ENCODE results near the gene MICAL3.

MICAL3 gene

GRCh38 chr22:17930455-17931313 lies 93.7 kb downstream of the MICAL3 start:
- TF ChIP-seq, protein P1, sequence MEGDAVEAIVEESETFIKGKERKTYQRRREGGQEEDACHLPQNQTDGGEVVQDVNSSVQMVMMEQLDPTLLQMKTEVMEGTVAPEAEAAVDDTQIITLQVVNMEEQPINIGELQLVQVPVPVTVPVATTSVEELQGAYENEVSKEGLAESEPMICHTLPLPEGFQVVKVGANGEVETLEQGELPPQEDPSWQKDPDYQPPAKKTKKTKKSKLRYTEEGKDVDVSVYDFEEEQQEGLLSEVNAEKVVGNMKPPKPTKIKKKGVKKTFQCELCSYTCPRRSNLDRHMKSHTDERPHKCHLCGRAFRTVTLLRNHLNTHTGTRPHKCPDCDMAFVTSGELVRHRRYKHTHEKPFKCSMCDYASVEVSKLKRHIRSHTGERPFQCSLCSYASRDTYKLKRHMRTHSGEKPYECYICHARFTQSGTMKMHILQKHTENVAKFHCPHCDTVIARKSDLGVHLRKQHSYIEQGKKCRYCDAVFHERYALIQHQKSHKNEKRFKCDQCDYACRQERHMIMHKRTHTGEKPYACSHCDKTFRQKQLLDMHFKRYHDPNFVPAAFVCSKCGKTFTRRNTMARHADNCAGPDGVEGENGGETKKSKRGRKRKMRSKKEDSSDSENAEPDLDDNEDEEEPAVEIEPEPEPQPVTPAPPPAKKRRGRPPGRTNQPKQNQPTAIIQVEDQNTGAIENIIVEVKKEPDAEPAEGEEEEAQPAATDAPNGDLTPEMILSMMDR (IDR thresholded peaks at IDR 0.05; ENCODE audit: low read depth, low read length, missing control alignments) = no peak
- in situ Hi-C loops (cut with HindIII; ENCODE audit: low pct_ligation_motif_present, low sequenced_read_pairs) = no loop called here

DNA sequence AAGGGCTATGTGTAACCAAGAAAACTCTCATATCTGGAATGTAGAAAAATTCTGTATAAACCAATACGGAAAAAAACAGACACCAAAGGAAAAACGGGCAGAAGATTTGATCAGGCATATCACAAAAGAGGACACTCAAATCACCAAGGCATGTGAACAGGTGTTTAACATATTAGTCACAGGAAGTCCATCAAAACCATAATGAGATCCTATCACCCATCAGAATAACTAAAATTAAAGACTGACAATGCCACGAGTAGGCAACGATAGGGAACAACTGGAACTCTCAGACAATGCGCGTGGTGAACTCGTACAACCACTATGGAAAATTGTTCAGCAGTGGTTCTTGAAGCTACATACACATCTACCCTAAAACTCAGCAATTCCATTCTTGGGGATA lies 94.5 kb downstream of the MICAL3 start:
- Histone ChIP-seq H3K27me3 (replicated peaks) (no peaks in the 10 kb centered on the region), H3K36me3 (replicated peaks) (no peaks in the 10 kb centered on the region), H3K4me3 (ENCODE audit: low read depth, low read length) (no peak overlapping the region), H3K27ac (no peak overlapping the region)
- in situ Hi-C loops (cut with HindIII; ENCODE audit: low pct_ligation_motif_present, low sequenced_read_pairs) = no loop called here
- TF ChIP-seq, protein P1 (IDR thresholded peaks at IDR 0.05; ENCODE audit: low read depth, low read length, missing control alignments) = no peak
- DNase-seq = no peak

More at GRCh38 chr22:17930455-17931313, 93.7 kb downstream of the MICAL3 start:
- Histone ChIP-seq H3K27ac (no peak overlapping the region), H3K4me3 (ENCODE audit: low read depth, low read length) (no peak overlapping the region), H3K36me3 (replicated peaks) (no peaks in the 10 kb centered on the region), H3K27me3 (replicated peaks) (no peaks in the 10 kb centered on the region)
- no peak for DNase-seq

DNA sequence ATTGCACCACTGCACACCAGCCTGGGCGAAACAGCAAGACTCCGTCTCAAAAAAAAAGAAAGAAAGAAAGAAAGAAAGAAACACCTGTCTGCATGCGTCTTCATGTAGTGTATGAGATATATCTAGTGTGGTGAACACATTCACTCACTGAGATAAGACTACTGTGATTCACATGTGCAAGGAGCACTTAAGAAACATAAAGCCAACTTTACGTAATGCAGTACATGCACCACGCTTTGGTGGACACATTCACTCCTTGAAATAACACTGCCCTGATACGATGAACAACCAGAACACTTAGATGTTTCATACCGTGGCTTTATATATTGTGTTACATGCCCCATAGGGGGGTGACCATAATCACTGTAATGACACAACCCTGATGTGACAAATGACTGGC lies 96.0 kb downstream of the MICAL3 start:
- Histone ChIP-seq H3K4me3 (ENCODE audit: low read depth, low read length) (no peak overlapping the region), H3K27ac (no peak overlapping the region), H3K27me3 (replicated peaks) (no peaks in the 10 kb centered on the region), H3K36me3 (replicated peaks) (no peaks in the 10 kb centered on the region)
- DNase-seq = no peak
- TF ChIP-seq, protein P1 (IDR thresholded peaks at IDR 0.05; ENCODE audit: low read depth, low read length, missing control alignments) = no peak
- in situ Hi-C loops (cut with HindIII; ENCODE audit: low pct_ligation_motif_present, low sequenced_read_pairs) = no loop called here

GRCh38 chr22:17927062-17927461 lies 97.3 kb downstream of the MICAL3 start:
- in situ Hi-C loops (cut with HindIII; ENCODE audit: low pct_ligation_motif_present, low sequenced_read_pairs) = no loop called here

GRCh38 chr22:17926516-17926915 lies 97.8 kb downstream of the MICAL3 start:
- Histone ChIP-seq H3K4me3 (ENCODE audit: low read depth, low read length) (no peak overlapping the region), H3K36me3 (replicated peaks) (no peaks in the 10 kb centered on the region), H3K27me3 (replicated peaks) (no peaks in the 10 kb centered on the region), H3K27ac (no peak overlapping the region)
- DNase-seq = no peak
- in situ Hi-C loops (cut with HindIII; ENCODE audit: low pct_ligation_motif_present, low sequenced_read_pairs) = no loop called here
- TF ChIP-seq, protein P1 (IDR thresholded peaks at IDR 0.05; ENCODE audit: low read depth, low read length, missing control alignments) = no peak

More at GRCh38 chr22:17927062-17927461, 97.3 kb downstream of the MICAL3 start:
- no peaks in the 10 kb centered on the region for H3K27me3 ChIP-seq (replicated peaks)
- TF ChIP-seq, protein P1 (IDR thresholded peaks at IDR 0.05; ENCODE audit: low read depth, low read length, missing control alignments) = no peak
- H3K36me3 ChIP-seq (replicated peaks) = no peaks in the 10 kb centered on the region
- H3K4me3 ChIP-seq (ENCODE audit: low read depth, low read length) = no peak overlapping the region
- H3K27ac ChIP-seq = no peak overlapping the region
- no peak for DNase-seq
